Pancreas (tissue), 10 donors: ENCODE results near the gene SCRT2. TPM values are rescaled to one million over a fixed set of nuclear protein-coding genes. Genes with fewer than 3 reads are reported as not detected.

Experiments
- ATAC-seq, 4 donors: fragments of 200-7000 bp; cut with Tn5 transposase; one replicate each; pipeline versions ENCODE4 v1.8.0 to v1.9.1; 2020; ENCODE audit warnings: mild to moderate bottlenecking in 4 of 4, moderate library complexity in 4 of 4
- DNase-seq, 6 donors: peaks; one replicate each; pipeline ENCODE4 v3.0.0-alpha.2; 2020
- FAIRE-seq: peaks from 2 replicates; lab custom pipeline; 2012; peaks lifted over from hg19 to GRCh38; lab: Jason Lieb, UNC
- H3K27ac ChIP-seq, 4 donors: fragments of 200-600 bp; sonication (generic); 1 replicate in 3 of 4; 2 replicates in 1 of 4; pipeline versions ENCODE4 v1.5.0 to v1.8.0; 2020
- H3K27me3 ChIP-seq, 4 donors: fragments of 200-600 bp; one replicate each; pipeline ENCODE4 v1.8.0; 2021
- H3K36me3 ChIP-seq, 3 donors: fragments of 200-600 bp; sonication (generic) in 1 of 3; one replicate each; pipeline versions ENCODE4 v1.5.0 to v1.8.0; 2020 to 2021
- H3K4me1 ChIP-seq, 3 donors: fragments of 200-600 bp; one replicate each; pipeline ENCODE4 v1.8.0; 2021
- H3K4me3 ChIP-seq, 4 donors: fragments of 200-600 bp; sonication (generic) in 2 of 4; one replicate each; pipeline versions ENCODE4 v1.5.0 to v1.8.0; 2020 to 2021
- H3K9me3 ChIP-seq, 4 donors: fragments of 200-600 bp; one replicate each; pipeline ENCODE4 v1.8.0; 2021
- CTCF ChIP-seq, 4 donors: fragments of 200-600 bp; sonication (generic) in 3 of 4; IDR thresholded peaks; one replicate each; pipeline versions ENCODE4 v1.5.0 to v1.8.0; 2021; ENCODE audit warnings: antibody characterized with exemption in 4 of 4
- WGBS, 2 donors: extraction: QIAGEN DNeasy Blood & Tissue Kit; methylation state at CpG; one replicate each; pipeline ENCODE4 v1.1.7; 2013; 5-methylcytosine and 5-hydroxymethylcytosine counted together
- intact Hi-C, 3 donors: fragments of 100-400 bp; cut with DNase I; formaldehyde crosslinking; loops; one replicate each; pipeline versions ENCODE4 v1.11.1 to v1.14.2; 2022
- polyA plus RNA-seq, 2 donors: library from polyadenylated mRNA; stranded (reverse); fragments of 200-250 nt; gene quantifications; one replicate each; pipeline ENCODE4 v1.2.3, GENCODE V29; 2013
- total RNA-seq, 6 donors: library from RNA; stranded (reverse); fragmentation: NEBNext Ultra II Directional in 4 of 6; extraction: Animal tissue kit (Norgen Biotek cat#: 25700) in 4 of 6; gene quantifications; one replicate each; pipeline versions ENCODE4 v1.2.1 to v1.2.4, GENCODE V29; 2021 to 2023
- donor health status: healthy with polysubstance abuse.
- donor health status: DM: no; HTN: no; CAD: no; lungs with moderate emphysema.
- donor health status: DM: no; HTN: no; CAD: no.
- donor health status: control.
- donor health status: control.
- donor health status: Bipolar disorder and iron deficiency.
- donor health status: DM: yes; HTN: yes; CAD: no.
- donor health status: DM: no; HTN: no; CAD: no.
- donor health status: DM: no; HTN: no; CAD: no.
- donor health status: DM: yes; HTN: yes; CAD: no.

SCRT2 gene
- total and polyA plus RNA-seq, 8 donors = 0.04 to 0.63 (median 0.07) TPM; not detected in 2

GRCh38 chr20:671252-672030, 4.2 kb downstream of the SCRT2 start:
- Histone ChIP-seq H3K27ac (no peak overlapping the region), H3K4me3 (no peak overlapping the region), H3K27me3 (no peaks in the 10 kb centered on the region), H3K4me1 (peaks cover 0 to 7% (median 7%) of the 10 kb centered on the region in 3 donors), H3K9me3 (no peaks in the 10 kb centered on the region), H3K36me3 (no peaks in the 10 kb centered on the region)
- intact Hi-C loops = no loop called here
- no peak for TF ChIP-seq CTCF (IDR thresholded peaks at IDR 0.05)
- no peak for ATAC-seq
- WGBS, 2 donors = 39 to 42% methylated on average over 9 of the region's 9 CpGs
- FAIRE-seq = no peak
- DNase-seq = no peak

GRCh38 chr20:669573-669972, 6.0 kb downstream of the SCRT2 start:
- DNase-seq (no peak), FAIRE-seq (no peak), ATAC-seq (no peak)
- no peak overlapping the region for H3K4me3 ChIP-seq
- TF ChIP-seq CTCF (IDR thresholded peaks at IDR 0.05) = no peak
- intact Hi-C loops = no loop called here
- H3K27me3 ChIP-seq = peaks cover 0 to 8% (median under 1%) of the 10 kb centered on the region in 4 donors
- H3K9me3 ChIP-seq = no peaks in the 10 kb centered on the region
- no peaks in the 10 kb centered on the region for H3K4me1 ChIP-seq
- no peak overlapping the region for H3K27ac ChIP-seq
- WGBS, 2 donors = 64 to 86% methylated on average over 7 of the region's 7 CpGs
- H3K36me3 ChIP-seq = no peaks in the 10 kb centered on the region

GRCh38 chr20:668638-669037, 7.0 kb downstream of the SCRT2 start:
- ATAC-seq (no peak), DNase-seq (no peak), FAIRE-seq (no peak)
- no peaks in the 10 kb centered on the region for H3K36me3 ChIP-seq
- no peak overlapping the region for H3K4me3 ChIP-seq
- 44 to 49% methylated on average over 3 of the region's 3 CpGs for WGBS, 2 donors
- TF ChIP-seq CTCF (IDR thresholded peaks at IDR 0.05) = no peak
- intact Hi-C loops = no loop called here
- H3K27ac ChIP-seq = no peak overlapping the region
- H3K9me3 ChIP-seq = no peaks in the 10 kb centered on the region
- no peaks in the 10 kb centered on the region for H3K4me1 ChIP-seq
- H3K27me3 ChIP-seq = peaks cover 0 to 13% (median 3%) of the 10 kb centered on the region in 4 donors

- peaks cover 0 to 19% (median 4%) of the 10 kb centered on the region in 4 donors for H3K27me3 ChIP-seq
- no peaks in the 10 kb centered on the region for H3K9me3 ChIP-seq
- TF ChIP-seq CTCF (IDR thresholded peaks at IDR 0.05) = no peak
- H3K27ac ChIP-seq = no peak overlapping the region
- no peaks in the 10 kb centered on the region for H3K36me3 ChIP-seq
- DNase-seq = no peak
- intact Hi-C loops = no loop called here
- H3K4me1 ChIP-seq = no peaks in the 10 kb centered on the region
- no peak overlapping the region for H3K4me3 ChIP-seq
- FAIRE-seq = no peak
- no peak for ATAC-seq
Observed at GRCh38 chr20:668050-668449, 7.6 kb downstream of the SCRT2 start.
